ENCODE data around the gene TMEM170A.

Gene TMEM170A

DNA sequence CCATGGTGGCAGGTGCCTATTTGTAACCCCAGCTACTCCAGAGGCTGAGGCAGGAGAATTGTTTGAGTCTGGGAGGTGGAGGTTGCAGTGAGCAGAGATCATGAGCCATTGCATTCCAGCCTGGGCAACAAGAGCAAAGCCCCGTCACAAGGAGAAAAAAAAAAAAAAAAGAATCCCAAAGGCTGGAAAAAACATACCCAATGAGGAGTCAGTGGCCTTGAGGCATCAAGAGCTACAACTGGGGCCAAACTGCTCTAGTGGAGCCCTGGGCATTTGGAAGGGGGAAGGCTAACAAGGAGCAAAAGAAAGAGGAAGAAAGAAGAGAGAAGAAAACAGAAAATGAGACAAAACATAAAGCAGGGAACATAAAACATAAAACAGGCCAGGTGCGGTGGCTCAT is 23.8 kb upstream of the TMEM170A start:
- Histone ChIP-seq H3K27me3 (ENCODE audit: low read depth) (no peaks in the 10 kb centered on the region), H3K9me3 (no peaks in the 10 kb centered on the region), H3K4me1 (peaks cover 3% of the 10 kb centered on the region), H3K36me3 (replicated peaks) (no peaks in the 10 kb centered on the region), H3K4me3 (no peak overlapping the region)
- DNase-seq (ENCODE audit: low spot score in 2 of 2), result no peak
- in situ Hi-C loops (cut with MboI; ENCODE audit: low sequenced_read_pairs), result no loop called here

DNA sequence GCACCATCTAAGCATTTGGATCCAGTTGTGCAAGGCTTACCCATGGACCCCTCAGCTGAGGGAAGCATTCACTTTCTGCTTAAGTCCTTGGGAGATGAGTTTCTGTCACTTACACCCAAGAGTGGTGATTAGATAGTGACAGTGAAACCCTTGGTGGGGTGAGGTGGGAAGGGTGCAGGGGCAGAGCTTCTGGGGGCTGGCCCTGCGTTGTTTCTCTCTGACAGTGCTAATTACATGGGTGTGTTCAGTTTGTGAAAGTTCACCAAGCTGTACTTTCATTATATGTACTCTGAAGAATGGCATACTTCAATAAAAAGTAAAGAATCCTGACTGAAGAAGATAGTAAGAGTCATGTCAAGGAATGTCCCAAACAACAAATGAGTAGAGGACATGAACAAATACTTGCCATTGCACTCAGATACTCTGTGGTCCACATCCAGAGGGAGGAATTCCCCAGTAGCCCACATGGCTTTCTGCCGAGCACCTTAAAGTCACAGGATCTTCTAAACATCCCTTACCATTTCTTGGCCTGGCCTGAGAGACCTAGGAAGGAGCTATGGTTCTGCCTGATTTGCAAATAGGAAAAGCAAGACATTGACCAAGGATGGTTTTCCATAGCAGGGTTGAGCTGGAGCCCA is 22.3 kb upstream of the TMEM170A start:
- no peaks in the 10 kb centered on the region for H3K36me3 ChIP-seq (replicated peaks)
- in situ Hi-C loops (cut with MboI; ENCODE audit: low sequenced_read_pairs), result no loop called here
- H3K4me1 ChIP-seq, result no peaks in the 10 kb centered on the region
- H3K27me3 ChIP-seq (ENCODE audit: low read depth), result no peaks in the 10 kb centered on the region
- DNase-seq (ENCODE audit: low spot score in 2 of 2), result no peak
- no peaks in the 10 kb centered on the region for H3K9me3 ChIP-seq
- no peak overlapping the region for H3K4me3 ChIP-seq

DNA sequence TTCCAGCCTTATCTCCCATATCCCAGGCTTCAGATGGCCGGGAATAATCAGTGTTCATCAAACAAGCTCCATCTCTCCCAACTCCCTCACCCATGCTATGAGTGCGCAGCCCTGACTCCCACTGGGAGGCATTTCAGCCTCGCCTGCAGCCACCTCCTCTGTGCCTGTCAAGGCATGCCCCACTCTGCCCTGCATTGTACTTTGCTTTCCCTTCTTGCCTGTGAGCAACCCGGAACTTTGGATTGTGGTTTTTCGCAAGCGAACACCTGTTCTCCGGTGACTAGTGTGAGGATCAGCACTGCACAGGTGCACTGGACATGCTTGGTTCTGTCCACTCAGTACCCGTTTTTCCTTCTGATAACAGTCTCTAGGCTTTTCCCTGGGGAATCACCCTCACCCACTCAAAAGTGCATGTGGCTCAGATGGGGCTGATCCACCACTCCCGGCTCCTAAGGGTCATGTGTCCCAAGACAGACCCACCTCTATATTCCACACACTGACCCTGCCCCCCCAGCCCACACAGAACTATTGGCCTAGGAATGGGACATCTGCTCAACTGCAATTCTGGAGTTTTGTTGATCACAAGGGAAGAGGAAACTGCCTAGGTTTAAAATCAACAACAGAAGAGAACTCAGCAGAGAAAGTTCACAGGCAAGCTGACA is 21.7 kb upstream of the TMEM170A start:
- DNase-seq (ENCODE audit: low spot score in 2 of 2), result no peak
- in situ Hi-C loops (cut with MboI; ENCODE audit: low sequenced_read_pairs), result no loop called here
- no peak overlapping the region for H3K4me3 ChIP-seq
- no peaks in the 10 kb centered on the region for H3K4me1 ChIP-seq
- H3K27me3 ChIP-seq (ENCODE audit: low read depth), result no peaks in the 10 kb centered on the region
- no peaks in the 10 kb centered on the region for H3K36me3 ChIP-seq (replicated peaks)
- no peaks in the 10 kb centered on the region for H3K9me3 ChIP-seq

- H3K4me3 ChIP-seq, result no peak overlapping the region
- H3K27me3 ChIP-seq (ENCODE audit: low read depth), result no peaks in the 10 kb centered on the region
- no peaks in the 10 kb centered on the region for H3K4me1 ChIP-seq
- in situ Hi-C loops (cut with MboI; ENCODE audit: low sequenced_read_pairs), result no loop called here
- no peaks in the 10 kb centered on the region for H3K36me3 ChIP-seq (replicated peaks)
- no peak for DNase-seq (ENCODE audit: low spot score in 2 of 2)
- no peaks in the 10 kb centered on the region for H3K9me3 ChIP-seq
These were observed 20.9 kb upstream of the TMEM170A start for GRCh38 chr16:75485230-75486013.

DNA sequence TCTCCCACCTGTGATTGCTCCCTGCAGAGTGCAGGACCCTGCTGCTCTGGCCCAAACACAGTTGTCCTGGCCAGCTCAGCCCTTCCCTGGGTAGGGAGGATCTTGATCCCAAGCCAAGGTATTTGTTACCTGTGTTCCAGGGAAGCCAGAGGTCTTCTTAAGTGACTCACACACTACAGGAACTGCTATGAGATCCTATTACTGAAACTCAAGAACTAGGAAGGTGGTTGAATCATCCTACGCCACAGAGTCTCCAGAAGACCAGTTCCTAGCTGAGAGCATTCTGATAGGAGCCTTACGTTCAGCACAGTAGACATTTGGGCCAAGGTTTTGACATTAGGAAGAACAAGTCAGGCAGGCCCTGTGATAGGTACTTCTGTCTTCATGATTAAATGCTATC is 18.7 kb upstream of the TMEM170A start:
- no peak for DNase-seq (ENCODE audit: low spot score in 2 of 2)
- no peaks in the 10 kb centered on the region for H3K9me3 ChIP-seq
- no peaks in the 10 kb centered on the region for H3K27me3 ChIP-seq (ENCODE audit: low read depth)
- no peak overlapping the region for H3K4me3 ChIP-seq
- H3K4me1 ChIP-seq, result no peaks in the 10 kb centered on the region
- in situ Hi-C loops (cut with MboI; ENCODE audit: low sequenced_read_pairs), result no loop called here
- no peaks in the 10 kb centered on the region for H3K36me3 ChIP-seq (replicated peaks)

GRCh38 chr16:75482434-75483205 is 18.1 kb upstream of the TMEM170A start:
- DNase-seq (ENCODE audit: low spot score in 2 of 2), result no peak
- H3K4me3 ChIP-seq, result no peak overlapping the region
- in situ Hi-C loops (cut with MboI; ENCODE audit: low sequenced_read_pairs), result no loop called here
- no peaks in the 10 kb centered on the region for H3K4me1 ChIP-seq
- no peaks in the 10 kb centered on the region for H3K9me3 ChIP-seq
- no peaks in the 10 kb centered on the region for H3K27me3 ChIP-seq (ENCODE audit: low read depth)
- H3K36me3 ChIP-seq (replicated peaks), result no peaks in the 10 kb centered on the region

GRCh38 chr16:75481475-75481874 is 17.0 kb upstream of the TMEM170A start:
- H3K4me3 ChIP-seq, result no peak overlapping the region
- in situ Hi-C loops (cut with MboI; ENCODE audit: low sequenced_read_pairs), result no loop called here
- no peaks in the 10 kb centered on the region for H3K9me3 ChIP-seq
- no peak for DNase-seq (ENCODE audit: low spot score in 2 of 2)
- no peaks in the 10 kb centered on the region for H3K36me3 ChIP-seq (replicated peaks)
- no peaks in the 10 kb centered on the region for H3K4me1 ChIP-seq
- no peaks in the 10 kb centered on the region for H3K27me3 ChIP-seq (ENCODE audit: low read depth)

GRCh38 chr16:75479421-75479990 is 15.0 kb upstream of the TMEM170A start:
- in situ Hi-C loops (cut with MboI; ENCODE audit: low sequenced_read_pairs), result no loop called here
- H3K4me1 ChIP-seq, result no peaks in the 10 kb centered on the region
- DNase-seq (ENCODE audit: low spot score in 2 of 2), result no peak
- no peaks in the 10 kb centered on the region for H3K36me3 ChIP-seq (replicated peaks)
- H3K27me3 ChIP-seq (ENCODE audit: low read depth), result no peaks in the 10 kb centered on the region
- no peak overlapping the region for H3K4me3 ChIP-seq
- H3K9me3 ChIP-seq, result no peaks in the 10 kb centered on the region

DNA sequence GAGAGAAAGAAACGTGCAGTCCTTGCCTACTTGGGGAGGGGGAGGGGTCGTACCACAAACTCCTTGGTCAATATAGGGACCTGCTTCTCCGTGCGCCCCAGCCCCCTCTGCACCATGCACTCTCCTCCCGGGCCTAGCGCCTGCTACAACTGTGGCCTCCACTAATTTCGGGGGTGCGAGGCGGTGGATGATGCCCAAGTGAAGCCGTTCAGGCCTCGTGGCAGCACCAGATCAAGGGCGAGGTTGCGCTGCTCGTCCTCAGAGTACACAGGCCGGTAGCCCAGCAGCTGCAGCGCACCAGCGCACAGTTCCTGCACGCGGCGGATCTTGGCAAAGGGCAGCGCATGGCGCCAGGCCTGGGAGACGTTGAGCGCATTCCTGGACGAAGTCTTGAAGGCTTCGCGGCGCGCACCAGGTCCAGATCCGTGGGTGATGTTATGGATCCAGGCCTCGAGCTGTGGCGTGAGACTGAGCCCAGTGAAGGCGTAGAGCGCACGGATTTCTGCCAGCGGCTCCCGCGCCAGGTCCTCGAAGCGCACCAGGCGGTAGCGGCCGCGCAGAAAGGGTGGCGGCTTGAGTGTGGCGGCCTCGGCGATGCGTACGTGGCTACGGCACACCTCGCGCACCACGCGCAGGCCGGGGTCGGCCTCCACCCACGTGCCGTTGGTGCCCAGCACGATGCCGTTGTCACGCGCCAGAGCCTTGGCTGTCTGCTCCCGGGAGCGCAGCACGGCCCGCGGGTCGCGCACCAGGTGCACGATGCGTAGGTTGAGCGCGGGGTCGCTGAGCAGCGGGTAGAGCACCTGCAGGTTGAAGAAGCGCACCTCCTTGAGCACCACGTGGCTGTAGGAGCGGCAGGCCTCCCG is 14.2 kb upstream of the TMEM170A start:
- Histone ChIP-seq H3K4me3 (no peak overlapping the region), H3K36me3 (replicated peaks) (no peaks in the 10 kb centered on the region), H3K4me1 (no peaks in the 10 kb centered on the region), H3K27me3 (ENCODE audit: low read depth) (no peaks in the 10 kb centered on the region), H3K9me3 (no peaks in the 10 kb centered on the region)
- no peak for DNase-seq (ENCODE audit: low spot score in 2 of 2)
- in situ Hi-C loops (cut with MboI; ENCODE audit: low sequenced_read_pairs), result no loop called here

GRCh38 chr16:75477680-75478473 is 13.4 kb upstream of the TMEM170A start:
- Histone ChIP-seq H3K9me3 (no peaks in the 10 kb centered on the region), H3K4me3 (no peak overlapping the region), H3K36me3 (replicated peaks) (no peaks in the 10 kb centered on the region), H3K27me3 (ENCODE audit: low read depth) (no peaks in the 10 kb centered on the region), H3K4me1 (peaks cover under 1% of the 10 kb centered on the region; the same call in 1 of the 2 replicates)
- DNase-seq (ENCODE audit: low spot score in 2 of 2), result no peak
- in situ Hi-C loops (cut with MboI; ENCODE audit: low sequenced_read_pairs), result no loop called here

DNA sequence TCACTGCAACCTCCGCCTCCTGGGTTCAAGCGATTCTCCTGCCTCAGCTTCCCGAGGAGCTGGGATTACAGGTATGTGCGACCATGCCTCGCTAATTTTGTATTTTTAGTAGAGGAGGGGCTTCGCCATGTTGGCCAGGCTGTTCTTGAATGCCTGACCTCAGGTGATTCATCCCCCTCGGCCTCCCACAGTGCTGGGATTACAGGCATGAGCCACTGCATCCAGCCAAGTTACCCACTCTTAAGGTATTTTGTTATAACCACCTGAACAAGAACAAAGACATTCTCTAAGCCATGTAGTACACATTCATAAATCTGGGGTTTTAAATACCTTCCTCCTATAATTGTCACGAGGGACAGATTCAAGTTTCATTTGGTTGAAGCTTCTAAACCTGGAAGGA is 12.3 kb upstream of the TMEM170A start:
- no peak for DNase-seq (ENCODE audit: low spot score in 2 of 2)
- Histone ChIP-seq H3K4me3 (no peak overlapping the region), H3K9me3 (no peaks in the 10 kb centered on the region), H3K36me3 (replicated peaks) (no peaks in the 10 kb centered on the region), H3K27me3 (ENCODE audit: low read depth) (no peaks in the 10 kb centered on the region), H3K4me1 (peaks cover 11% of the 10 kb centered on the region)
- in situ Hi-C loops (cut with MboI; ENCODE audit: low sequenced_read_pairs), result no loop called here

DNA sequence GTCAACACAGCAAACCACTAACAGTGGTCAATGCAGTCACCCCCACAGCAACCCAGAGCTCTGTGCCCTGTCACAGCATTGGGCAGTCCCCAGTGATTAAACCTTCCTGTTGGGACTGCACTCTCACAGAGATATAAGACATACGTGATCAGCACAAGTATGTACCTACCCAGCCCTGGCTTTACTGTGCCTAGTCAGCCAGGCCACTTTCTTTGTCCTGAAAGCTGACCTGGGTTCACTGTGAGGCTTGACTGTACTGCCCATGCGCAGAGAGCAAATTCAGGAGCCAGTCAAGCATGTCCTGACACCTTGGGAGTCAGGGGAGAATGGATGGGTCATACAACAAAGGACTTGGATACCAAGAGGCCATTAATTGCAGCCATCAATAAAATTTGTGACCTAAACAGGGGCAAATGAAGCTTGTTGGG is 10.9 kb upstream of the TMEM170A start:
- Histone ChIP-seq H3K27me3 (ENCODE audit: low read depth) (no peaks in the 10 kb centered on the region), H3K36me3 (replicated peaks) (no peaks in the 10 kb centered on the region), H3K4me3 (no peak overlapping the region), H3K4me1 (peaks cover 14% of the 10 kb centered on the region), H3K9me3 (no peaks in the 10 kb centered on the region)
- in situ Hi-C loops (cut with MboI; ENCODE audit: low sequenced_read_pairs), result no loop called here
- no peak for DNase-seq (ENCODE audit: low spot score in 2 of 2)
